Sigmoid colon (tissue), 7 donors: ENCODE results near the gene RFX7. TPM values are rescaled to one million over a fixed set of nuclear protein-coding genes. Genes with fewer than 3 reads are reported as not detected.
"Not testable (repeated sequence)": the region's sequence is repeated elsewhere in the genome, so short reads cannot be mapped to it uniquely, and the experiment has no call there.

Experiments used
- DNase-seq: peaks from one replicate; pipeline ENCODE4 v3.0.0-alpha.2; 2019
- H3K27ac ChIP-seq, 4 donors: fragments of 200-600 bp; sonication (generic); one replicate each; pipeline ENCODE4 v1.5.1; 2016 to 2019; ENCODE audit warnings: mild to moderate bottlenecking in 1 of 4
- H3K27me3 ChIP-seq, 3 donors: fragments of 200-600 bp; sonication (generic); one replicate each; pipeline ENCODE4 v1.5.1; 2019; ENCODE audit warnings: mild to moderate bottlenecking in 1 of 3
- H3K36me3 ChIP-seq, 4 donors: fragments of 200-600 bp; sonication (generic); one replicate each; pipeline ENCODE4 v1.5.1; 2016 to 2019
- H3K4me1 ChIP-seq, 4 donors: fragments of 200-600 bp; sonication (generic); one replicate each; pipeline ENCODE4 v1.5.1; 2017 to 2019
- H3K4me3 ChIP-seq, 4 donors: fragments of 200-600 bp; sonication (generic); one replicate each; pipeline ENCODE4 v1.5.1; 2017 to 2019; ENCODE audit warnings: mild to moderate bottlenecking in 2 of 4, moderate library complexity in 1 of 4
- H3K9me3 ChIP-seq, 4 donors: fragments of 200-600 bp in 3 of 4; sonication (generic) in 3 of 4; one replicate each; pipeline versions ENCODE4 v1.5.1 to v1.6.1; 2013 to 2019
- CTCF ChIP-seq, 4 experiments: fragments of 450-650 bp in 3 of 4; fragments of 200-600 bp in 1 of 4; IDR thresholded peaks; one replicate each; pipeline ENCODE4 v1.5.1; 2016 to 2019; ENCODE audit warnings: antibody characterized with exemption in 4 of 4, mild to moderate bottlenecking in 3 of 4, moderate library complexity in 2 of 4
- EP300 ChIP-seq, 4 donors: sonication (generic); formaldehyde crosslinking; IDR thresholded peaks; one replicate each; pipeline ENCODE4 v1.6.1; 2017; ENCODE audit warnings: antibody characterized with exemption in 4 of 4
- POLR2A ChIP-seq, 2 donors: fragments of 450-650 bp; IDR thresholded peaks; one replicate each; pipeline ENCODE4 v1.6.1; 2016; ENCODE audit warnings: antibody characterized with exemption in 2 of 2, mild to moderate bottlenecking in 2 of 2, moderate library complexity in 2 of 2
- POLR2AphosphoS5 ChIP-seq, 4 donors: sonication (generic); formaldehyde crosslinking; IDR thresholded peaks; one replicate each; pipeline ENCODE4 v1.6.1; 2017; ENCODE audit warnings: antibody characterized with exemption in 4 of 4
- WGBS, 2 donors: extraction: QIAGEN DNeasy Blood & Tissue Kit; methylation state at CpG; one replicate each; pipeline ENCODE4 v1.1.7; 2013; 5-methylcytosine and 5-hydroxymethylcytosine counted together
- intact Hi-C: fragments of 100-400 bp; cut with DNase I; formaldehyde crosslinking; loops from one replicate; pipeline ENCODE4 v1.15.1; 2023
- polyA plus RNA-seq, 3 donors: library from polyadenylated mRNA; stranded (reverse); fragments of 200-250 nt; gene quantifications; one replicate each; pipeline ENCODE4 v1.2.3, GENCODE V29; 2013
- total RNA-seq, 4 donors: library from RNA; depleted of rRNA; stranded (reverse); fragments of >200 nt; gene quantifications; one replicate each; pipeline ENCODE4 v1.1.0, GENCODE V29; 2016
- donor health status: healthy with polysubstance abuse.
- donor health status: Bipolar disorder and iron deficiency.
- donor health status: healthy.

The RFX7 gene
- total and polyA plus RNA-seq, 7 donors = 0.60 to 9.1 (median 6.7) TPM

GRCh38 chr15:56281145-56281544 lies 37.5 kb upstream of the RFX7 start:
- H3K4me1 ChIP-seq = no peaks in the 10 kb centered on the region
- no peak for DNase-seq
- 88% methylated on average over 6 of the region's 6 CpGs for WGBS, 2 donors
- TF ChIP-seq CTCF (IDR thresholded peaks at IDR 0.05) (no peak), EP300 (IDR thresholded peaks at IDR 0.05) (no peak), POLR2AphosphoS5 (IDR thresholded peaks at IDR 0.05) (no peak)
- H3K36me3 ChIP-seq = no peaks in the 10 kb centered on the region
- H3K9me3 ChIP-seq = peaks cover 0 to 2% (median 0%) of the 10 kb centered on the region in 4 donors
- no peaks in the 10 kb centered on the region for H3K27me3 ChIP-seq
- H3K27ac ChIP-seq = no peak overlapping the region
- H3K4me3 ChIP-seq = no peak overlapping the region
- intact Hi-C loops = no loop called here

GRCh38 chr15:56273724-56274123 lies 30.0 kb upstream of the RFX7 start:
- no peak overlapping the region for H3K27ac ChIP-seq
- H3K27me3 ChIP-seq = no peaks in the 10 kb centered on the region
- TF ChIP-seq POLR2A (IDR thresholded peaks at IDR 0.05) (no peak), POLR2AphosphoS5 (IDR thresholded peaks at IDR 0.05) (no peak), EP300 (IDR thresholded peaks at IDR 0.05) (no peak), CTCF (IDR thresholded peaks at IDR 0.05) (no peak)
- 94 to 96% methylated on average over 3 of the region's 3 CpGs for WGBS, 2 donors
- no peaks in the 10 kb centered on the region for H3K36me3 ChIP-seq
- H3K4me1 ChIP-seq = no peaks in the 10 kb centered on the region
- intact Hi-C loops = no loop called here
- DNase-seq = no peak
- H3K9me3 ChIP-seq = peaks cover 0 to 2% (median under 1%) of the 10 kb centered on the region in 4 donors
- H3K4me3 ChIP-seq = no peak overlapping the region

- Histone ChIP-seq H3K4me1 (no peaks in the 10 kb centered on the region), H3K4me3 (no peak overlapping the region), H3K27me3 (no peaks in the 10 kb centered on the region), H3K36me3 (no peaks in the 10 kb centered on the region), H3K9me3 (peaks cover 0 to 1% (median 0%) of the 10 kb centered on the region in 4 donors), H3K27ac (no peak overlapping the region)
- TF ChIP-seq CTCF (IDR thresholded peaks at IDR 0.05) (no peak), POLR2A (IDR thresholded peaks at IDR 0.05) (no peak), EP300 (IDR thresholded peaks at IDR 0.05) (no peak), POLR2AphosphoS5 (IDR thresholded peaks at IDR 0.05) (no peak)
- WGBS, 2 donors = 42 to 70% methylated on average over 1 of the region's 1 CpG
- no peak for DNase-seq
- intact Hi-C loops = no loop called here
These were observed 28.8 kb upstream of the RFX7 start for GRCh38 chr15:56272454-56272853.

- H3K9me3 ChIP-seq, H3K36me3 ChIP-seq, H3K27ac ChIP-seq, H3K4me1 ChIP-seq, intact Hi-C loops, H3K27me3 ChIP-seq, H3K4me3 ChIP-seq, DNase-seq: not testable (repeated sequence)
- 81 to 92% methylated on average over 5 of the region's 5 CpGs for WGBS, 2 donors
These were observed 22.8 kb upstream of the RFX7 start for GRCh38 chr15:56266465-56266864.

GRCh38 chr15:56261854-56262509 lies 18.3 kb upstream of the RFX7 start:
- TF ChIP-seq CTCF (IDR thresholded peaks at IDR 0.05) (no peak), POLR2A (IDR thresholded peaks at IDR 0.05) (no peak), EP300 (IDR thresholded peaks at IDR 0.05) (no peak), POLR2AphosphoS5 (IDR thresholded peaks at IDR 0.05) (no peak)
- no peak for DNase-seq
- Histone ChIP-seq H3K9me3 (peaks cover 0 to 4% (median 0%) of the 10 kb centered on the region in 4 donors), H3K27ac (no peak overlapping the region), H3K4me3 (no peak overlapping the region), H3K4me1 (no peaks in the 10 kb centered on the region), H3K27me3 (no peaks in the 10 kb centered on the region), H3K36me3 (no peaks in the 10 kb centered on the region)
- intact Hi-C loops = no loop called here
- 14 to 57% methylated on average over 4 of the region's 4 CpGs for WGBS, 2 donors

GRCh38 chr15:56257306-56257705 lies 13.6 kb upstream of the RFX7 start:
- DNase-seq, H3K27ac ChIP-seq, H3K27me3 ChIP-seq, H3K4me3 ChIP-seq, H3K36me3 ChIP-seq, H3K9me3 ChIP-seq, H3K4me1 ChIP-seq, intact Hi-C loops: not testable (repeated sequence)
- 81 to 84% methylated on average over 1 of the region's 1 CpG for WGBS, 2 donors
